Stimulated activated CD4-positive, alpha-beta T cell treated with anti-CD3 and anti-CD28 coated beads, TNF-alpha, amount 100 ng/mL, for 24 hours (primary cell): Measurements from ENCODE around the gene ANKRD39.
A peak's percentile ranks its signal among the peaks of the same experiment; 100 is the strongest.
"Not testable (repeated sequence)": the region's sequence is repeated elsewhere in the genome, so short reads cannot be mapped to it uniquely, and the experiment has no call there.

ENCODE experiments used
- DNase-seq, 3 experiments: peaks; one replicate each; pipeline ENCODE4 v3.0.0-alpha.2; 2020; ENCODE audit warnings: low read depth in 3 of 3

The ANKRD39 gene

GRCh38 chr2:96809216-96809882, 48.5 kb downstream of the ANKRD39 start:
- DNase-seq, result no peak

GRCh38 chr2:96808176-96808837, 49.5 kb downstream of the ANKRD39 start:
- no peak for DNase-seq

- no peak for DNase-seq
Measured at GRCh38 chr2:96807127-96807471, 50.7 kb downstream of the ANKRD39 start.

- DNase-seq, result no peak
Measured at GRCh38 chr2:96806468-96807126, 51.2 kb downstream of the ANKRD39 start.

GRCh38 chr2:96805946-96806345, 51.9 kb downstream of the ANKRD39 start:
- DNase-seq, result not testable (repeated sequence)

- no peak for DNase-seq
Measured at GRCh38 chr2:96804986-96805385, 52.8 kb downstream of the ANKRD39 start.

- no peak for DNase-seq
Measured at GRCh38 chr2:96802721-96803120, 55.1 kb downstream of the ANKRD39 start.

- peak in 2 of 3 experiments; percentile 17 to 53 for DNase-seq
Measured at GRCh38 chr2:96801786-96802595, 55.8 kb downstream of the ANKRD39 start.

GRCh38 chr2:96801005-96801785, 56.6 kb downstream of the ANKRD39 start:
- DNase-seq, result peak; percentile 51 to 77 (median 56)

GRCh38 chr2:96800061-96801004, 57.5 kb downstream of the ANKRD39 start:
- DNase-seq, result no peak

GRCh38 chr2:96799623-96799935, 58.2 kb downstream of the ANKRD39 start:
- no peak for DNase-seq

- DNase-seq, result no peak
Measured at GRCh38 chr2:96798733-96799622, 58.8 kb downstream of the ANKRD39 start.
